H9 (cell line): ENCODE data around the gene FHL1. TPM values are rescaled to one million over a fixed set of nuclear protein-coding genes. Genes with fewer than 3 reads are reported as not detected.

Experiments
- DNase-seq: peaks from one replicate; pipeline ENCODE4 v3.0.0-alpha.2; 2017
- H2AFZ ChIP-seq: one replicate; pipeline ENCODE4 v1.6.1; 2013; ENCODE audit warnings: mild to moderate bottlenecking, low read length, control low read depth, moderate library complexity
- H2AK5ac ChIP-seq: 2 replicates; pipeline ENCODE4 v1.6.1; 2013; ENCODE audit warnings: low read length, control low read depth, mixed read lengths; ENCODE audit not compliant: insufficient read length
- H2BK120ac ChIP-seq: one replicate; pipeline ENCODE4 v1.6.1; 2013; ENCODE audit warnings: low read depth, mild to moderate bottlenecking, low read length, control low read depth, inconsistent platforms; ENCODE audit not compliant: poor library complexity, severe bottlenecking
- H2BK12ac ChIP-seq: 2 replicates; pipeline ENCODE4 v1.6.1; 2013; ENCODE audit warnings: low read length, control low read depth, mixed read lengths, low read depth; ENCODE audit not compliant: insufficient read length
- H2BK15ac ChIP-seq: 2 replicates; pipeline ENCODE4 v1.6.1; 2013; ENCODE audit warnings: low read depth, low read length, control low read depth
- H2BK20ac ChIP-seq: one replicate; pipeline ENCODE4 v1.6.1; 2013; ENCODE audit warnings: low read depth, mild to moderate bottlenecking, low read length, control low read depth, inconsistent platforms; ENCODE audit not compliant: poor library complexity, severe bottlenecking
- H2BK5ac ChIP-seq: 2 replicates; pipeline ENCODE4 v1.6.1; 2013; ENCODE audit warnings: low read length, control low read depth, mixed read lengths; ENCODE audit not compliant: insufficient read length
- H3K14ac ChIP-seq: 2 replicates; pipeline ENCODE4 v1.6.1; 2013; ENCODE audit warnings: low read length, control low read depth; ENCODE audit not compliant: insufficient read depth
- H3K18ac ChIP-seq: 2 replicates; pipeline ENCODE4 v1.6.1; 2013; ENCODE audit warnings: low read depth, mild to moderate bottlenecking, mixed read lengths, low read length, control low read depth; ENCODE audit not compliant: insufficient read length
- H3K23ac ChIP-seq: 2 replicates; pipeline ENCODE4 v1.6.1; 2013; ENCODE audit warnings: low read length, control low read depth, mixed read lengths, low read depth; ENCODE audit not compliant: insufficient read length
- H3K23me2 ChIP-seq: 2 replicates; pipeline ENCODE4 v1.6.1; 2013; ENCODE audit warnings: low read depth, mild to moderate bottlenecking, mixed read lengths, low read length, control low read depth; ENCODE audit not compliant: insufficient read length, poor library complexity, severe bottlenecking
- H3K27ac ChIP-seq: 2 replicates; pipeline ENCODE4 v1.5.1; 2013; ENCODE audit warnings: low read length, control low read depth, mixed read lengths, low read depth; ENCODE audit not compliant: insufficient read length
- H3K27me3 ChIP-seq: 2 replicates; pipeline ENCODE4 v1.6.1; 2013; ENCODE audit warnings: low read length, control low read depth, inconsistent platforms; ENCODE audit not compliant: insufficient read depth
- H3K4ac ChIP-seq: 2 replicates; pipeline ENCODE4 v1.6.1; 2013; ENCODE audit warnings: low read depth, mild to moderate bottlenecking, control low read depth, inconsistent platforms, low read length, moderate library complexity
- H3K4me1 ChIP-seq: 2 replicates; pipeline ENCODE4 v1.6.1; 2013; ENCODE audit warnings: low read length, control low read depth, inconsistent platforms; ENCODE audit not compliant: insufficient read depth
- H3K4me2 ChIP-seq: 2 replicates; pipeline ENCODE4 v1.6.1; 2013; ENCODE audit warnings: low read length, control low read depth, mixed read lengths; ENCODE audit not compliant: insufficient read length, insufficient read depth
- H3K56ac ChIP-seq: 2 replicates; pipeline ENCODE4 v1.6.1; 2013; ENCODE audit warnings: low read depth, mild to moderate bottlenecking, mixed read lengths, low read length, control low read depth; ENCODE audit not compliant: insufficient read length
- H3K79me1 ChIP-seq: 2 replicates; pipeline ENCODE4 v1.6.1; 2013; ENCODE audit warnings: low read depth, mild to moderate bottlenecking, moderate library complexity, low read length, control low read depth, inconsistent platforms; ENCODE audit not compliant: insufficient read depth, poor library complexity, severe bottlenecking
- H3K79me2 ChIP-seq: 2 replicates; pipeline ENCODE4 v1.6.1; 2013; ENCODE audit warnings: low read length, control low read depth, inconsistent platforms; ENCODE audit not compliant: insufficient read depth
- H3K9ac ChIP-seq: 2 replicates; pipeline ENCODE4 v1.6.1; 2013; ENCODE audit warnings: low read length, control low read depth, mixed read lengths; ENCODE audit not compliant: insufficient read length; ENCODE audit errors: extremely low read depth
- H3K9me3 ChIP-seq: one replicate; pipeline ENCODE4 v1.6.1; 2013; ENCODE audit warnings: low read depth, low read length, inconsistent platforms; ENCODE audit not compliant: control insufficient read depth
- H3T11ph ChIP-seq: one replicate; pipeline ENCODE4 v1.6.1; 2013; ENCODE audit warnings: mild to moderate bottlenecking, low read length, control low read depth, inconsistent platforms
- H4K20me1 ChIP-seq: one replicate; pipeline ENCODE4 v1.6.1; 2013; ENCODE audit not compliant: control insufficient read depth, insufficient read length, insufficient read depth
- H4K5ac ChIP-seq: 2 replicates; pipeline ENCODE4 v1.6.1; 2013; ENCODE audit warnings: low read depth, mild to moderate bottlenecking, mixed read lengths, low read length, control low read depth; ENCODE audit not compliant: insufficient read length
- H4K8ac ChIP-seq: replicated peaks from 2 replicates; pipeline ENCODE4 v1.6.1; 2013; ENCODE audit warnings: low read length, control low read depth, mixed read lengths, low read depth; ENCODE audit not compliant: insufficient read length
- H4K91ac ChIP-seq: 2 replicates; pipeline ENCODE4 v1.6.1; 2013; ENCODE audit warnings: low read depth, mild to moderate bottlenecking, moderate library complexity, mixed read lengths, low read length, control low read depth; ENCODE audit not compliant: insufficient read length
- H3K27ac Mint-ChIP-seq, 3 experiments: 2 replicates in 2 of 3; 3 replicates in 1 of 3; pipeline ENCODE4 v1.8.0; 2020 to 2021; ENCODE audit warnings: mixed read lengths in 3 of 3, mild to moderate bottlenecking in 1 of 3, moderate library complexity in 1 of 3
- H3K27me3 Mint-ChIP-seq: 2 replicates; pipeline ENCODE4 v1.8.0; 2021; ENCODE audit warnings: low read depth, mild to moderate bottlenecking, moderate library complexity, mixed read lengths
- H3K36me3 Mint-ChIP-seq, 3 experiments: 2 replicates in 2 of 3; 3 replicates in 1 of 3; pipeline ENCODE4 v1.8.0; 2020 to 2021; ENCODE audit warnings: low read depth in 3 of 3, mixed read lengths in 3 of 3; ENCODE audit not compliant: insufficient read depth in 1 of 3
- H3K4me1 Mint-ChIP-seq, 2 experiments: 2 replicates each; pipeline ENCODE4 v1.8.0; 2020; ENCODE audit warnings: mixed read lengths in 2 of 2
- H3K4me3 Mint-ChIP-seq, 2 experiments: 2 replicates in 1 of 2; 3 replicates in 1 of 2; pipeline ENCODE4 v1.8.0; 2020 to 2021; ENCODE audit warnings: mild to moderate bottlenecking in 2 of 2, mixed read lengths in 2 of 2, moderate library complexity in 1 of 2
- H3K9me3 Mint-ChIP-seq, 2 experiments: 2 replicates in 1 of 2; 3 replicates in 1 of 2; pipeline ENCODE4 v1.8.0; 2020; ENCODE audit warnings: mild to moderate bottlenecking in 2 of 2, mixed read lengths in 2 of 2, moderate library complexity in 1 of 2
- WGBS: extraction: QIAGEN DNeasy Blood & Tissue Kit; methylation state at CpG from one replicate; pipeline ENCODE4 v1.1.7; 2013; ENCODE audit warnings: missing lambda C conversion rate, low lambda C conversion rate, mixed read lengths; ENCODE audit not compliant: insufficient read length; ENCODE audit errors: extremely low coverage; 5-methylcytosine and 5-hydroxymethylcytosine counted together
- total RNA-seq: library from RNA; stranded (reverse); gene quantifications from 2 replicates; pipeline ENCODE4 v1.2.1, GENCODE V29; 2021
- TF ChIP-seq, protein P1 (sequence below): fragments of 200-600 bp; sonication (generic); conservative IDR thresholded peaks from 3 replicates; pipeline ENCODE4 v1.8.0; 2021; ENCODE audit warnings: antibody characterized with exemption, mild to moderate bottlenecking

FHL1 gene
- total RNA-seq, 1 experiment from 2014 or later: 20.0 TPM

DNA sequence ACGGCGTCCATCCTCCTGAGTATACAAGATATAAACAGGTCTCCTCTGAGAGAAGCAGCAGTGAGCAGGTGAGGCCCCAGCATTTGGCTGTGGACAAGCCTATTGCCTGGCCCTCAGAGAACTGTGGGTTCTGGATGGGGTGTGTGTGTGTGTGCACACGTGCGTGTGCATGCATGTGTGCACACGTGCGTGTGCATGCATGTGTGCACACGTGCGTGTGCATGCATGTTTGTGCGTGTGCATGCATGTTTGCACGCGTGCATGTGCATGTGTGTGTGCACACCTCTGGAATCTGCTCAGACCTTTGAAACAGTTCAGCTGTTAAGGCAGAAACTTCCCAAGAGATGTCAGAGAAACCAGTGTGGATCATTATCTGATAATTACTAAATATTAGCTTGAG is 22.2 kb upstream of the FHL1 start:
- H4K20me1 ChIP-seq: no peaks in the 10 kb centered on the region
- H3T11ph ChIP-seq: no peak overlapping the region
- no peak overlapping the region for H2BK15ac ChIP-seq
- WGBS: no CpG with 5 or more reads among the region's 11 CpGs
- H3K4me2 ChIP-seq: no peak overlapping the region
- H3K18ac ChIP-seq: no peak overlapping the region
- Mint-ChIP-seq H3K4me1 (peaks cover 0 to 5% of the 10 kb centered on the region in 2 experiments; a peak in 2 of 4 replicates), H3K27me3 (no peaks in the 10 kb centered on the region), H3K9me3 (peaks cover 49 to 50% of the 10 kb centered on the region in 2 experiments), H3K36me3 (no peaks in the 10 kb centered on the region; a peak in 2 of 7 replicates), H3K4me3 (no peak overlapping the region), H3K27ac (no peak overlapping the region)
- H3K23ac ChIP-seq: no peak overlapping the region
- H4K91ac ChIP-seq: no peak overlapping the region
- no peak overlapping the region for H3K4ac ChIP-seq
- H2BK5ac ChIP-seq: no peak overlapping the region
- H3K14ac ChIP-seq: no peak overlapping the region
- no peak overlapping the region for H4K5ac ChIP-seq
- H3K9me3 ChIP-seq: peaks cover 18% of the 10 kb centered on the region
- no peak overlapping the region for H3K56ac ChIP-seq
- no peaks in the 10 kb centered on the region for H3K23me2 ChIP-seq
- no peaks in the 10 kb centered on the region for H3K4me1 ChIP-seq
- H3K79me2 ChIP-seq: no peaks in the 10 kb centered on the region
- no peak overlapping the region for H2BK120ac ChIP-seq
- H2BK12ac ChIP-seq: no peak overlapping the region
- no peak for DNase-seq
- no peak overlapping the region for H4K8ac ChIP-seq
- no peaks in the 10 kb centered on the region for H3K27me3 ChIP-seq
- H2AK5ac ChIP-seq: no peak overlapping the region
- TF ChIP-seq, protein P1, sequence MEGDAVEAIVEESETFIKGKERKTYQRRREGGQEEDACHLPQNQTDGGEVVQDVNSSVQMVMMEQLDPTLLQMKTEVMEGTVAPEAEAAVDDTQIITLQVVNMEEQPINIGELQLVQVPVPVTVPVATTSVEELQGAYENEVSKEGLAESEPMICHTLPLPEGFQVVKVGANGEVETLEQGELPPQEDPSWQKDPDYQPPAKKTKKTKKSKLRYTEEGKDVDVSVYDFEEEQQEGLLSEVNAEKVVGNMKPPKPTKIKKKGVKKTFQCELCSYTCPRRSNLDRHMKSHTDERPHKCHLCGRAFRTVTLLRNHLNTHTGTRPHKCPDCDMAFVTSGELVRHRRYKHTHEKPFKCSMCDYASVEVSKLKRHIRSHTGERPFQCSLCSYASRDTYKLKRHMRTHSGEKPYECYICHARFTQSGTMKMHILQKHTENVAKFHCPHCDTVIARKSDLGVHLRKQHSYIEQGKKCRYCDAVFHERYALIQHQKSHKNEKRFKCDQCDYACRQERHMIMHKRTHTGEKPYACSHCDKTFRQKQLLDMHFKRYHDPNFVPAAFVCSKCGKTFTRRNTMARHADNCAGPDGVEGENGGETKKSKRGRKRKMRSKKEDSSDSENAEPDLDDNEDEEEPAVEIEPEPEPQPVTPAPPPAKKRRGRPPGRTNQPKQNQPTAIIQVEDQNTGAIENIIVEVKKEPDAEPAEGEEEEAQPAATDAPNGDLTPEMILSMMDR: no peak
- H3K9ac ChIP-seq: no peak overlapping the region
- H3K27ac ChIP-seq: no peak overlapping the region
- H3K79me1 ChIP-seq: no peaks in the 10 kb centered on the region
- no peak overlapping the region for H2AFZ ChIP-seq
- no peak overlapping the region for H2BK20ac ChIP-seq
